C4-2B (cell line): ENCODE measurements around the gene MAFF.

Experiments used
- CTCF ChIP-seq: fragments of 450-650 bp; conservative IDR thresholded peaks from 2 replicates; pipeline ENCODE4 v1.5.1; 2017; ENCODE audit warnings: mild to moderate bottlenecking
- ZFX ChIP-seq: fragments of 450-650 bp; IDR thresholded peaks from 2 replicates; pipeline ENCODE4 v1.6.1; 2017

GRCh38 chr22:38221407-38221806, 19.6 kb downstream of the MAFF start:
- TF ChIP-seq CTCF (no peak), ZFX (no peak)
